ENCODE data around the gene ZNF506.
"Not testable (repeated sequence)": the region's sequence is repeated elsewhere in the genome, so short reads cannot be mapped to it uniquely, and the experiment has no call there.

The ZNF506 gene

DNA sequence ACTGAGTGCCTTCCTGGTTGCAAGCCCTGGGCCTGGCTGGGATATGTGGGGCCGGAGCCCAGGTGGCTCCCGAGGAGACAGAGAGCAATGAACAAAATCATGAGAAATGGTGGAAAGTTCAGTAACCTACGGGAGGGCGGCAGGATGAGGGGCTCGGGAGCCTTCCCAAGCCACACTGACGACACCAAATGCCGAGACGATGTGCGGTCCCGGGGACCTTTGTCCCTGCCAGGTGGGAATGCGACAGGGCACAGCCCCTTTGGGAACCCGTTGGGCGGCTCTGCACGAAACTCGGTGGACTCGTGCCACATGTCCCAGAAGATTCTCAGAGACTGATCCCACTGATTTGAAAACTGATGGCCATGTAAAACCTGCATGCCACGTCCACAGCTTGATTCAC lies 76.9 kb downstream of the ZNF506 start:
- ChIA-PET POLR2A (interaction anchor here (0.8 kb wide), 1 partner anchor 12 kb away, joined by 3 read pairs; the partner anchor contains the start of gene ZNF14), CTCF (no interaction called here)
- DNase-seq (ENCODE audit: low read depth, low spot score), result no peak
- H3K4me3 ChIP-seq (ENCODE audit: low read depth, low read length), result no peak overlapping the region
- TF ChIP-seq, protein P1, sequence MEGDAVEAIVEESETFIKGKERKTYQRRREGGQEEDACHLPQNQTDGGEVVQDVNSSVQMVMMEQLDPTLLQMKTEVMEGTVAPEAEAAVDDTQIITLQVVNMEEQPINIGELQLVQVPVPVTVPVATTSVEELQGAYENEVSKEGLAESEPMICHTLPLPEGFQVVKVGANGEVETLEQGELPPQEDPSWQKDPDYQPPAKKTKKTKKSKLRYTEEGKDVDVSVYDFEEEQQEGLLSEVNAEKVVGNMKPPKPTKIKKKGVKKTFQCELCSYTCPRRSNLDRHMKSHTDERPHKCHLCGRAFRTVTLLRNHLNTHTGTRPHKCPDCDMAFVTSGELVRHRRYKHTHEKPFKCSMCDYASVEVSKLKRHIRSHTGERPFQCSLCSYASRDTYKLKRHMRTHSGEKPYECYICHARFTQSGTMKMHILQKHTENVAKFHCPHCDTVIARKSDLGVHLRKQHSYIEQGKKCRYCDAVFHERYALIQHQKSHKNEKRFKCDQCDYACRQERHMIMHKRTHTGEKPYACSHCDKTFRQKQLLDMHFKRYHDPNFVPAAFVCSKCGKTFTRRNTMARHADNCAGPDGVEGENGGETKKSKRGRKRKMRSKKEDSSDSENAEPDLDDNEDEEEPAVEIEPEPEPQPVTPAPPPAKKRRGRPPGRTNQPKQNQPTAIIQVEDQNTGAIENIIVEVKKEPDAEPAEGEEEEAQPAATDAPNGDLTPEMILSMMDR (IDR thresholded peaks at IDR 0.05; ENCODE audit: insufficient read depth, low read length, missing control alignments), result no peak

DNA sequence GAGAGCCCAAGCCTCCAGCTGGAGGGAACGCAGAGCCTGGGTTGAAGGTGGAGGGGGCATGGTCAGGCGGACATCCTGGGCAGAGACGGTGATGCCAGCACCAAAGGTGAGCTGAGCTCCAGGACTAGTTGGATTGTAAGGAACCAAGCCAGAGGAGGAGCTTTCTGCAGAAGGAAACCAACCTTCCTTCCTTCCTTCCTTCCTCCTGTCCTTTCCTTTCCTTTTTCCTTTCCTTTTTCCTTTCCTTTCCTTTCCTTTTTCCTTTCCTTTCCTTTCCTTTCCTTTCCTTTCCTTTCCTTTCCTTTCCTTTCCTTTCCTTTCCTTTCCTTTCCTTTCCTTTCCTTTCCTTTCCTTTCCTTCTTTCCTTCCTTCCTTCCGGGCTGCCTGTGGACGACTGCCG lies 77.6 kb downstream of the ZNF506 start:
- H3K4me3 ChIP-seq (ENCODE audit: low read depth, low read length); CTCF ChIA-PET; DNase-seq (ENCODE audit: low read depth, low spot score); POLR2A ChIA-PET: not testable (repeated sequence)

DNA sequence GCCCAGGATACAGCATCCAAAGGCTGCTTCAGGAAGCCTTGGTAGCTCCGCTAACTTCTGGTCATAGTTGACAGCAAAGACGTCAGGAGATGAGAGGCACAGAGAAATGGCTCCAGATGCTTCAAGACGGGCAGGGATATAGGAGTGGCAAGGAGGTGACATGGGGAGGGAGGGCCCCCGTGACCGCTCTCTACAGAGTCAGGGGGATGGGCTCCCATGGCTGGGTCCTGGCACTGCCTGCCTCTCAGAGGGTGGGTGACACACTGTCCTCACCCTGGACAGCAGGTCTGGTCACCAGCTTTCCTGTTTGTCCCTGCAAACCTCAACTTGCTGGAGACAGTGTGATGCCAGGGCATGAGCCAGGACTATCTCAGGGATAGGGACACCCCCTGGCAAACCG lies 78.4 kb downstream of the ZNF506 start:
- ChIA-PET CTCF (no interaction called here), POLR2A (no interaction called here)
- H3K4me3 ChIP-seq (ENCODE audit: low read depth, low read length), result no peak overlapping the region
- TF ChIP-seq, protein P1 (IDR thresholded peaks at IDR 0.05; ENCODE audit: insufficient read depth, low read length, missing control alignments), result no peak
- no peak for DNase-seq (ENCODE audit: low read depth, low spot score)

DNA sequence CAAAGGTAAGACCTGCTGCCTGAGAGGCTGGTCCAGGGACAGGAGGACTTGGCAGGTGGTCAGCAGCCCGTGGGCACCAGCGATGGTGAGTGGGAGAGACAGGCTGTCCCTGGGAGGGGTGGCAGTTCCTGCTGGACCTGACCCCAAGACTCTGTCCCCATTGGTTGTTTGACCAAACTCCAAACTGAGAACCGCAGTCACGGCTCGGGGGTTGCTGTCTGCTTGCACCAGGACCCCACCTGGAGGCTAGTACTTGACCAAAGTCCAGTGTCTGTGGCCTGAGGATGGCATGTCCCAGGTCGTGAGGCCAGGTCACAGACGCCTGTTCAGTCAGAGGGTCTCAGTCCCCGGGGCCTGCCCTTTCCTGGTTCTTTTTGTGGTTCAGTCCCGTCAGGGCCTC lies 78.8 kb downstream of the ZNF506 start:
- ChIA-PET CTCF (no interaction called here), POLR2A (no interaction called here)
- no peak overlapping the region for H3K4me3 ChIP-seq (ENCODE audit: low read depth, low read length)
- TF ChIP-seq, protein P1 (IDR thresholded peaks at IDR 0.05; ENCODE audit: insufficient read depth, low read length, missing control alignments), result no peak
- no peak for DNase-seq (ENCODE audit: low read depth, low spot score)

Data from AG04449 (cell line).